ENCODE measurements around the gene LIPC. TPM values are rescaled to one million over a fixed set of nuclear protein-coding genes. Genes with fewer than 3 reads are reported as not detected.

The LIPC gene
- total RNA-seq, 1 donor from 2014 or later: not detected

DNA sequence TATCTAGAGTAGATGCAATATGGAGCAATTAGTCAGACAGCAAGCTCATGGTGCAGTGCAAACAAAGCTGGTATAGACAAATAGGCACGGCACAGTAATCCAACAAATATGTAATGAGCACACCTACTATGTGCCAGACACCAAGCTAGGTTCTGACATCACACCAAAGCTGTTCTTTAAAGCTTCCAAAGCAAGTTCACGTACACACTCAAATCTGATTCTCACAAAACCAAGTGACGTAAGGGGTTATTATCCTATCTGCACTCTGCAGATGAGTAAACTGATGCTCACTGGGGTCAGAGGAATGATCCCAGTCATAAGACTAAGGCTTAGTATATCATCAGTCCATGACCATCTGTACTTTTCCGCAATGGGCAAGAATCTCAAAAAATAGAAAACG lies 27.8 kb upstream of the LIPC start:
- H3K36me3 Mint-ChIP-seq (ENCODE audit: unreplicated experiment): no peaks in the 10 kb centered on the region

DNA sequence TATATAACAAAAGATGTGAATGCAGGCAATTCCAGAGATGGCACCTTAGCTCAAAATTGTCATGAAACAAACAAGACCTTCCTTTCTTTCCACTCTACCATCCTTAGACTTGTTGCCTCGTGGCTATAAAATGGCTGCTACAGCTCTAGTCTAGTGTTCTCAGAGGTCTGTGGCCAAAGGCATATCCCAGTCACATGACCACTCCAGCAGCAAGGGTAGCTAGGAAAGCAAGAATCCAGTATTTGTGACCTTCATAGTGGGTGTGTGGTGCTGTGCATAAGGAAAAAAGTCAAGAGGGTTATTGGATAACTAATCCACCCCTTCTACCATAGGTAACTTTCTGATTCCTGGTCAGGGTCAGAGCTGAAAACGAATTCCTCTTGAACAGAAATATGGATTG lies 27.1 kb upstream of the LIPC start:
- Mint-ChIP-seq H3K4me1 (ENCODE audit: unreplicated experiment) (no peaks in the 10 kb centered on the region), H3K27ac (ENCODE audit: unreplicated experiment) (no peak overlapping the region), H3K36me3 (ENCODE audit: unreplicated experiment) (no peaks in the 10 kb centered on the region), H3K9me3 (ENCODE audit: unreplicated experiment) (peaks cover 3% of the 10 kb centered on the region), H3K27me3 (ENCODE audit: unreplicated experiment) (peaks cover 7% of the 10 kb centered on the region), H3K4me3 (ENCODE audit: unreplicated experiment) (no peak overlapping the region)
- TF ChIP-seq, protein P1, sequence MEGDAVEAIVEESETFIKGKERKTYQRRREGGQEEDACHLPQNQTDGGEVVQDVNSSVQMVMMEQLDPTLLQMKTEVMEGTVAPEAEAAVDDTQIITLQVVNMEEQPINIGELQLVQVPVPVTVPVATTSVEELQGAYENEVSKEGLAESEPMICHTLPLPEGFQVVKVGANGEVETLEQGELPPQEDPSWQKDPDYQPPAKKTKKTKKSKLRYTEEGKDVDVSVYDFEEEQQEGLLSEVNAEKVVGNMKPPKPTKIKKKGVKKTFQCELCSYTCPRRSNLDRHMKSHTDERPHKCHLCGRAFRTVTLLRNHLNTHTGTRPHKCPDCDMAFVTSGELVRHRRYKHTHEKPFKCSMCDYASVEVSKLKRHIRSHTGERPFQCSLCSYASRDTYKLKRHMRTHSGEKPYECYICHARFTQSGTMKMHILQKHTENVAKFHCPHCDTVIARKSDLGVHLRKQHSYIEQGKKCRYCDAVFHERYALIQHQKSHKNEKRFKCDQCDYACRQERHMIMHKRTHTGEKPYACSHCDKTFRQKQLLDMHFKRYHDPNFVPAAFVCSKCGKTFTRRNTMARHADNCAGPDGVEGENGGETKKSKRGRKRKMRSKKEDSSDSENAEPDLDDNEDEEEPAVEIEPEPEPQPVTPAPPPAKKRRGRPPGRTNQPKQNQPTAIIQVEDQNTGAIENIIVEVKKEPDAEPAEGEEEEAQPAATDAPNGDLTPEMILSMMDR (IDR thresholded peaks at IDR 0.05): no peak
- DNase-seq (ENCODE audit: extremely low spot score, unreplicated experiment): no peak

More for the DNA sequence above, 27.8 kb upstream of the LIPC start:
- Mint-ChIP-seq H3K27ac (ENCODE audit: unreplicated experiment) (no peak overlapping the region), H3K27me3 (ENCODE audit: unreplicated experiment) (peaks cover 7% of the 10 kb centered on the region), H3K4me1 (ENCODE audit: unreplicated experiment) (no peaks in the 10 kb centered on the region), H3K4me3 (ENCODE audit: unreplicated experiment) (no peak overlapping the region), H3K9me3 (ENCODE audit: unreplicated experiment) (peaks cover 3% of the 10 kb centered on the region)
- TF ChIP-seq, protein P1 (IDR thresholded peaks at IDR 0.05): no peak
- DNase-seq (ENCODE audit: extremely low spot score, unreplicated experiment): no peak

DNA sequence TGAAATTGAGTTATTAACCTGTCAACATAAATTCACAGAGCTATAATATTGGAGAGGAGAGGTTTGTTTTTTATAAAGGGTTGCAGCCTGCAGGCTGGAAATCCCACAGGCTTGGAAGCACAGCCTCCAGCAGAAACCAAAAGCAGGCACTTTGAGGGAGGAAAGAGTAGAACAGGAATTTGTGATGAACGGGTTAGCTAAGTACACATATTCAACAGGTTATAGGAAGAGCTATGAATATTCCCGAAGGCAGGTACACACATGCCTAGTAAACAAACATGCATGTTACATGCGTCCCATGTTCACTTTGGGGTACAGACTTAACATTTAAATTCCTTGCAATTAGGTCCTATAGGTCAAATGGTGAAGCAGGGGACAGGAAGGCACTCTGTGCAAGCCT lies 25.9 kb upstream of the LIPC start:
- Mint-ChIP-seq H3K9me3 (ENCODE audit: unreplicated experiment) (peaks cover 3% of the 10 kb centered on the region), H3K27me3 (ENCODE audit: unreplicated experiment) (peaks cover 5% of the 10 kb centered on the region), H3K4me1 (ENCODE audit: unreplicated experiment) (no peaks in the 10 kb centered on the region), H3K27ac (ENCODE audit: unreplicated experiment) (no peak overlapping the region), H3K4me3 (ENCODE audit: unreplicated experiment) (no peak overlapping the region), H3K36me3 (ENCODE audit: unreplicated experiment) (no peaks in the 10 kb centered on the region)
- TF ChIP-seq, protein P1 (IDR thresholded peaks at IDR 0.05): no peak
- DNase-seq (ENCODE audit: extremely low spot score, unreplicated experiment): no peak

DNA sequence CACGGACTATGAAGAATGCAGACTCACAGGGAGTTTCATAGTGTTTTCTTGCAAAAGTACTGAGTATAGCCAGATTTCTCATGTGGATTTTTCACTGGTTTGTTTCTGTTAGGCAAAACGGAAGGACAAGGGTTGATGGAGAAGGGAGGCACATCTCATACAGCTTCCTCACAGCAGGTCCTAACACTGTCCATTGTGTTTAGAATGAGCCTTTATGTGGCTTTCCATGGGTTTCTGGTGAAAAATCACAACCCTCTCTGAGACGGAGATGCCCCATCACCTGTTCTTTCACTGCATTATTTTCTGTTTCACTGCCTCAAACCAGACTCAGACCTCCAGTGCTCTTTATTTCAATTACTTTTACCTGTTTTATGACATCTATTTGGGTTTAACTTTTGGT lies 25.0 kb upstream of the LIPC start:
- H3K4me1 Mint-ChIP-seq (ENCODE audit: unreplicated experiment): no peaks in the 10 kb centered on the region
- H3K27ac Mint-ChIP-seq (ENCODE audit: unreplicated experiment): no peak overlapping the region
- TF ChIP-seq, protein P1 (IDR thresholded peaks at IDR 0.05): no peak
- peaks cover 6% of the 10 kb centered on the region for H3K9me3 Mint-ChIP-seq (ENCODE audit: unreplicated experiment)
- H3K27me3 Mint-ChIP-seq (ENCODE audit: unreplicated experiment): peaks cover 5% of the 10 kb centered on the region
- H3K4me3 Mint-ChIP-seq (ENCODE audit: unreplicated experiment): no peak overlapping the region
- DNase-seq (ENCODE audit: extremely low spot score, unreplicated experiment): no peak
- no peaks in the 10 kb centered on the region for H3K36me3 Mint-ChIP-seq (ENCODE audit: unreplicated experiment)

DNA sequence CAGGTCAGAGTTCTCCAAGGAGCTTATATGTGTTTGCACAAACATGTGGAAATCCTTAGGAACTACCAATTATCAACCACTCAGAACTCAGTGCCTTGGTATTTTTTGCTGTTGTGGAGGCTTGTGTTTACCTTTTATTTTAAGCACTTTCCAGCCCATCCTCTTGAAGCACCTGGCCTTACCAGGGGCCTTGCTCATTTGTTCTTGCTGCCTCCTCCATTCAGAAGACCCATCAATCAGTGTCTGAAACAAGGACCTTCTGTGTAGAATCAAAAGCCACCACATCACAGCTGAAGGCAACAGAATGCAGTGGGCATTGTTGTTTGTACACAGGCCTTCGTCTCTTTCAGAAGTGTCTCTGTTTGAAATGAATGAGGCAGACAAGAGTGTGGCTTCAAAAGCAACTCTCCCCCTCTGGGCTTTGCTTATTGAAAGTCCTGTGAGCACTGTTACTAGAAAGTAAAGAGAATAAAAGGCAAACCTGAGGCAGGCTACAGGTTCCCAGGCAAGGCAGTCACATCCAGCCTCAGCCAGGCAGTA lies 24.5 kb upstream of the LIPC start:
- Mint-ChIP-seq H3K36me3 (ENCODE audit: unreplicated experiment) (no peaks in the 10 kb centered on the region), H3K4me3 (ENCODE audit: unreplicated experiment) (no peak overlapping the region), H3K9me3 (ENCODE audit: unreplicated experiment) (peaks cover 7% of the 10 kb centered on the region), H3K27ac (ENCODE audit: unreplicated experiment) (no peak overlapping the region), H3K4me1 (ENCODE audit: unreplicated experiment) (no peaks in the 10 kb centered on the region), H3K27me3 (ENCODE audit: unreplicated experiment) (peaks cover 5% of the 10 kb centered on the region)
- TF ChIP-seq, protein P1 (IDR thresholded peaks at IDR 0.05): no peak
- no peak for DNase-seq (ENCODE audit: extremely low spot score, unreplicated experiment)
